Fibroblast of mammary gland (primary cell): ENCODE results near the gene GRAMD2B.

Experiments
- DNase-seq: peaks from one replicate; pipeline ENCODE4 v3.0.0-alpha.2; 2010; ENCODE audit warnings: low read depth
- H3K4me3 ChIP-seq: 2 replicates; pipeline ENCODE4 v1.5.1; 2011; ENCODE audit warnings: low read depth, mild to moderate bottlenecking, low read length, moderate library complexity; ENCODE audit not compliant: control insufficient read depth
- CTCF ChIP-seq: conservative IDR thresholded peaks from 2 replicates; pipeline ENCODE4 v1.5.1; 2011; ENCODE audit warnings: low read depth, low read length, inconsistent platforms; ENCODE audit not compliant: control insufficient read depth, insufficient read depth

GRAMD2B gene

GRCh38 chr5:126446498-126447224, 23.5 kb downstream of the GRAMD2B start:
- H3K4me3 ChIP-seq: no peak overlapping the region
- peak; percentile 63 for DNase-seq
- no peak for TF ChIP-seq CTCF

- no peak overlapping the region for H3K4me3 ChIP-seq
- no peak for TF ChIP-seq CTCF
- no peak for DNase-seq
Measured at GRCh38 chr5:126448720-126449119, 25.5 kb downstream of the GRAMD2B start.

- no peak overlapping the region for H3K4me3 ChIP-seq
- TF ChIP-seq CTCF: no peak
- peak; percentile 79 for DNase-seq
Measured at GRCh38 chr5:126449751-126450271, 26.6 kb downstream of the GRAMD2B start.

- DNase-seq: no peak
- no peak overlapping the region for H3K4me3 ChIP-seq
- TF ChIP-seq CTCF: no peak
Measured at GRCh38 chr5:126450346-126450745, 27.1 kb downstream of the GRAMD2B start.

GRCh38 chr5:126450907-126451306, 27.7 kb downstream of the GRAMD2B start:
- DNase-seq: no peak
- H3K4me3 ChIP-seq: no peak overlapping the region
- no peak for TF ChIP-seq CTCF

GRCh38 chr5:126452477-126452876, 29.3 kb downstream of the GRAMD2B start:
- no peak for TF ChIP-seq CTCF
- H3K4me3 ChIP-seq: no peak overlapping the region
- DNase-seq: no peak
